GM12892 (cell line): ENCODE data around the gene ATXN10.

Experiments
- POLR2A ChIP-seq: IDR thresholded peaks from 2 replicates; pipeline ENCODE4 v1.6.1; 2011; ENCODE audit warnings: low read depth, low read length, control low read depth
- POLR2AphosphoS5 ChIP-seq: IDR thresholded peaks from 2 replicates; pipeline ENCODE4 v1.6.1; 2011; ENCODE audit warnings: low read depth, low read length, control low read depth
- TAF1 ChIP-seq: IDR thresholded peaks from 2 replicates; pipeline ENCODE4 v1.6.1; 2011; ENCODE audit warnings: low read depth, mild to moderate bottlenecking, control low read depth, low read length, borderline replicate concordance

- no peak for TF ChIP-seq POLR2A
- TF ChIP-seq POLR2AphosphoS5: no peak
- no peak for TF ChIP-seq TAF1
Measured at GRCh38 chr22:45833613-45834012, 162.0 kb downstream of the ATXN10 start.
